GM18498 (cell line): Measurements from ENCODE around the gene COA7.
A peak's percentile ranks its signal among the peaks of the same experiment; 100 is the strongest.

Source experiments
- ATAC-seq: cut with Tn5 transposase; IDR thresholded peaks from one replicate; pipeline ENCODE4 v1.9.1; 2021; ENCODE audit warnings: mild to moderate bottlenecking, moderate library complexity; ENCODE audit not compliant: unreplicated experiment

Gene COA7

DNA sequence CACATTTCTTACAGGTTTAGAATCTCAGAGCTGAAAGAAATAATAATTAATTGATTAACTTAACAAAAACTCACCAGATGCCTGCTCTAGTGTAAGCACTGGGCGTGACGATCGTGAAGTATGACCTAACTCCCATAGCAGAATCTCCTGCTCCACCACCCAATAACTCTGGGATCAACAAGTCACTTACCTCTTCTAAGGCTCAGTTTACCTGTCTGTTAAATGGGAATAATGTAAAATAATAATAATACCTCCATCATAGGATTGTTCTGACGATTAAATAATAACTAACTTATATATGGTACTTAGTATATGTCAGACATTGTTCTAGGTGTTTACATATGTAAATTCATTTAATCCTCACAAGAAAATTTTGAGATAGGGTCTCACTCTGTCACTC lies 24.6 kb downstream of the COA7 start:
- ATAC-seq, result no peak

DNA sequence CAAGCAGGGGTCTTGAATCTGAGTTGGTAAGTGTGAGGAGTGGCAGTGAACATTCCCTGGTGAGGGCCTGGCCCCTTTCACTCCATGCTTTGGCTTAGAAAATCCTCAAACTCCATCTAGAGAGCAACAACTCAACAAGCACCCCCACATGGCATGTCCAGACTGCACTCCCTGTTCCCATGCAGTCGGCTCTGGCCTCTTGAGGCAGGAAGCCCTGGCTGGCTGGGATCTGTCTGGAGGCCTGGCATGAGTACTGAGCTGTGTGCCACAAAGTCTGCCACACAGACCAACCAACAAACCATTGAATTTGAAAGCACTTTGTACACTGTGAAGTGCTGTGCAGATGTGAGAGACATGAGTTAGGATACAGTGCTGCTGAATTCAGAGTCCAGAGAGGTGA lies 25.2 kb downstream of the COA7 start:
- no peak for ATAC-seq

DNA sequence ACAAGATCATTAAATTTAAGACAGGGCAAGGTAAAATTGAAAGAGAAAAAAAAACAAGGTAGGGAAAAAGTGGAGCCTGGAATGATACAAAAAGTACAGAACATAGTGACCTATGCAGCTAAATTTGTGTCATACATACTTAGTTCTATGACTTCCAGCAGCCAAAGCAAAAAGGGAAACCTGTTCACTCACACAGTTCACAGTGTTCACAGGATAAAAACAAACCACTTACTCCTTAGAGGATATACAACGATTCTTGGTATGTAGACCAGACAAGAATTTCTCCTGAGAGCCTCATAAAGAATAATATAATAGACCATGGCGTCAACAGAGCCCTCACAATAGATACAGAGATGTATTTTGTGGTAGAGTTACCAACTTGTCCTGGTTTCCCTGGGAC lies 27.5 kb downstream of the COA7 start:
- ATAC-seq, result no peak

DNA sequence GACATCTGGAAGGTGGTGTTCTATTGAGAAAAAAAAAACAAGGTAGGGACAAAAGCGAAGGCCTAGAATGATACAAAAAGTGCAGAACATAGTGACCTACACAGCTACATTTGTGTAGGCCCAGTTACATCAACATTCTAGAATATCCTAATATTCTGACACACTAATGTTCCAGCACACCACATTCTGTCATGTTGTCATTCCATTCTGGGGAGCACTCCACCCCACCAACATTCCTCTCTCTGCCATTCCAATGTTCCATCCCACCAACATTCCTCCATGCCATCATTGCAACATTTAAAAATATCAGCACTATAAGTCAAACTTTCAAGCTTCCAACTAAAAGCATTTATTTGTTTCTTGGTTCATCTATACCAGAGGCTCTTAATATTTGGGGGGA lies 28.5 kb downstream of the COA7 start:
- no peak for ATAC-seq

DNA sequence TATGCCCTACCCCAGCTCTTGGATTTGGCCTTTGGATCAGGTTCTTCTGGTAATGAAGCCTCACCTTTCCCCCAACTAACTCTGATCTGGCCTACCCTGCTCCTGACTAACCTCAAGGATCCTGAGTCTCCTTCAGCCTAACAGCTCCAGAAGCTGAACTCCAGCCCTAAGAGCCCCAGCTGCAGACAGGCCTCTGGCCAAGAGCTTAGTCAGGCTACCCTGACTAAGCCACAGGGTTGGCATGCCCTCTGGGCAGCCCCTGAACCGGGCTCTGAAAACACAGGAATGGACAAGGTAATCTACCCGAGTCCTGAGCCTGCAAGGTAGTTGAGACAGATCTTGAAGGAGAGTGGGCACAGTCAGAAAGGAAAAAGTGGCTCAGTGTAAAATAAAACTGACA lies 29.4 kb downstream of the COA7 start:
- no peak for ATAC-seq

DNA sequence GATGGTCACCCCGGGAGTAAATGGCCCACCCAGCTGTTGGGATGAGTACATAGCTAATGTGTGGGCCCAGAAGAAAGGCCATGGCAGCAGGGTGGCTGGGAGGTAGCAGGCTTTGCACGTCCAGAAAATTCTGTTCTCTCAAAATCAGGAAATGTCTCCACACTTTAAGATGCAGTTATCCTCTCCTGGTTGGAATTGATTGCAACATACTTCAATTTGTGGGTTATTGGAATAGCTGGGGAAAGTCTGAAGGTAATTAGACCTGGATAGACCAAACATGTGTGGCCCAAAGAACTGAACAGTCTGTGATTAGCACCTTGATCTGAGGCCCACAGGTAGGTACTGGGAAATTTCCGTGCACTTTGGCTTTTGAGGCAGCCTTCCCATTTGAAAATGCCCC lies 30.2 kb downstream of the COA7 start:
- ATAC-seq, result no peak

DNA sequence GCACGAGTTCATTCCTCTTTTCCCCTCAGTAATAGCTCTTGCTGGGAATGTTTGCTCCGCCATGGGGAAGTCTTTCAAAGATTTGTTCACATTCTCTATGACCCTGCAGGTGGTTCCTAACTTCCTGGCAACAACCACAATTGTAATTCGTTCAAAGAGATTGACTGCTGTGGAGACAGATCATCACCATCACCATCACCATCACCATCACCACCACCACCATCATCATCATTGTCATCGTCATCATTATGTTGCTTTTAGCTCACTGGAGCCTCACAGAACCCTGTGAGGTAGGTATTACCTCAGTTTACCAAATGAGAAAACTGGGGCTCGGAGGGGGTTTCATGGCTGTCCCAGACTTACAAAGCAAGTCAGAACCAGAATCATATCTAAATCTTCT lies 30.9 kb downstream of the COA7 start:
- ATAC-seq, result no peak

DNA sequence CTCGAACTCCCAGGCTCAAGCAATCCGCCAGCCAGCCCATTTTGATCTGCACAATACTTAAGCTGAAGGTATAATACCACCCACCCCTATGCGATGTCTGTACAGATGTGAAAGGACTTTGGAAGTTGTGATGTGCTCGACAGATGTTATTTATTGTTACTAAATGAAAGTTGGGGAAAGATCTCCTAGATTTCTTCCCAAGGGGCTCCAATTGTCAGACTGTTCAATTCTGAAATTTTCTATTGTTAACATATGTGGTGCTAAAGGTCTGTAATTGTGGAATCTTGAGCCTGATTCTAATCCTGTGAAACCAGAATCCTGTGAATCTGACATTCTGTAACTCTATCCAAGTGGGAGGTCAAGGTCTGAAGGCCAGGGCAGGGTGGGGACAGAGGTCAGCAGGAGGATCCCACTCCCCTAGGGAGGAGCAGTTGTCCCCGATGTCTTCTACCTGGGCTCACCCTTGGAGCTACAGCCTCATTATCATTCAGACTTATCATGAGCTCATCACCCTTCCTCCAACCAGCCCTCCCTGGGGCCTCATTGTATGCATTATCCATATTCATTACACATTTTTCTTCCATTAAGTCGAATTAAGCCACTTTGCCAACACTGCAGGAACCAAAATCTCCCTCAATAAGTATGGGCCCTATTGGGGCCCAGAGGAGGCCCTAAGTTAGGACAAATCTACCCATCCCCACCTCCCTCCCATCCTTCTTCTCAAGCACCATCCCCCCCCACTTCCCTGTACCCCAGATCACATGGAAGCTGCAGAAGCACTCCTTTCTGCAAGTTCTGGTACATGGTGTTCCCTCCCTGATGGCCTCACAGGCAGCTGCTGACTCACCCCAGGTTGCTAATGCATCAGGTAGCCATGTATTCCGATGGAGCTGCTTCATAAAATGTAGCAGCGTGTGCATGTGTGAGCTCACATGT lies 32.9 kb downstream of the COA7 start:
- ATAC-seq, result no peak

DNA sequence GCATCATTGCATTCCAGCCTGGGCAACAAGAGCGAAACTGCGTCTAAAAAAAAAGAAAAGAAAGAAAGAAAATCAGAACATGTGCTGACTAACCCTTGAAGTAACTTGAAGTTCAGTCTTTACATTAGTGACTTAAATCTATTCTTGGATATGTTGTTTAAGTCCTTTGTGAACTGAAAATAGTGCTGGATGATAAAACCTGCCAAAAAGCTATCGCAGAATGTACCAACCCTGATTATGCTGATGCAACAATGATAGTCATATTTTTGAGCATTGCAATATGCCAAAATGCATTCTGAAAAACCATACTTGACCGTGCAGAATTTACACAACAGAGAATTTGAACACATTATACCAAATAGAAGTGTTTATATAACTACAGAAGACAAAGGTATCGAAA lies 34.4 kb downstream of the COA7 start:
- no peak for ATAC-seq

DNA sequence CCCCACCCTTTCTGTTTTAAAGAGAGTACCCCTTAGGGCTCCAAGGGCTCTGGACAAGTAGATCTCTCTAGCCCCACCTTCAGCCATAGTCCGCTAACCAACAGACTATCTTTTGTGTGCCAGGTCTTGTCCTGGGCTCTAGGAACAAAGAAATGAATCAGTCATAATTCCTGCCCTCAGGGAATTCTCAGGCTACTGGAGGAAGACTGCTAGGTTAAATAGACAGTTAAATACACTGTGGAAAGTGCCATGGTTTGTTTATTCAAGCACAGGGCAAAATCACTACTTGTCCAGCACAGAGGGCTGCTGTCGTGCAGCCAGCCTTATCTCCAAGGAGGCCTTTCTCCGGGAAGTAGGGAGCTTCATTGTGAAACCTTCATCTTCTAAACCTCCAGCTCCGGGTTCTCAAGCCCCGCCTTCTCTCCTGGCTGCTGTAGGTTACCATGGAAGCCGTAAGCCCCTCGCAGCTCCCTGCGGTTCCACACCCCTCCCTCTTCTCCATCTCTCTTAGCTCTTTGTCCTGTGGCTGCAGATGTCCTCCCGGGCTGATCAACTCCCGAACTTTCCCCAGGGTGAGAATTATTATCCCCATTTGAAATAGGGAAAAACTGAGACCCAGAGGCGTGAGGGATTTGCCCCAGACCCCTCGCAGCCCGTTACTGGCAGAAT lies 35.4 kb downstream of the COA7 start:
- no peak for ATAC-seq

DNA sequence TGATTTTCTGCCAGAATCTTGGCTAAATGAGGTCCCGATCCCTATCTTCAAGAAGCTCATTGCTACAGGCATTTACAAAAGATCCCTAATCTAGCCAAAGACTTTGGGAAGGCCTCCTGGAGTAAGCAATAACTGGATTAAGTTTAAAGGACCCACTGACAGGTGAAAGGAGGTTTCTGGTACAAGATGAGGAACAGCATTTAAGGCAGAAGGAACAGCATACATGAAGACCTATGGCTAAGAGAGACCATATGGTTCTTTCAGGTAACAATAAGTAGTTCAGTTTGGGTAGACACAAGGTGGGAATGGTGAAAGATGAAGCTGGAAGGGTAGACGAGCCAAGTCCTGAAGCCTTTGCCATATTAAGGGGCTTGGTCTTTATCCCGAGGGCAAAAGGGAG lies 37.3 kb downstream of the COA7 start:
- no peak for ATAC-seq

DNA sequence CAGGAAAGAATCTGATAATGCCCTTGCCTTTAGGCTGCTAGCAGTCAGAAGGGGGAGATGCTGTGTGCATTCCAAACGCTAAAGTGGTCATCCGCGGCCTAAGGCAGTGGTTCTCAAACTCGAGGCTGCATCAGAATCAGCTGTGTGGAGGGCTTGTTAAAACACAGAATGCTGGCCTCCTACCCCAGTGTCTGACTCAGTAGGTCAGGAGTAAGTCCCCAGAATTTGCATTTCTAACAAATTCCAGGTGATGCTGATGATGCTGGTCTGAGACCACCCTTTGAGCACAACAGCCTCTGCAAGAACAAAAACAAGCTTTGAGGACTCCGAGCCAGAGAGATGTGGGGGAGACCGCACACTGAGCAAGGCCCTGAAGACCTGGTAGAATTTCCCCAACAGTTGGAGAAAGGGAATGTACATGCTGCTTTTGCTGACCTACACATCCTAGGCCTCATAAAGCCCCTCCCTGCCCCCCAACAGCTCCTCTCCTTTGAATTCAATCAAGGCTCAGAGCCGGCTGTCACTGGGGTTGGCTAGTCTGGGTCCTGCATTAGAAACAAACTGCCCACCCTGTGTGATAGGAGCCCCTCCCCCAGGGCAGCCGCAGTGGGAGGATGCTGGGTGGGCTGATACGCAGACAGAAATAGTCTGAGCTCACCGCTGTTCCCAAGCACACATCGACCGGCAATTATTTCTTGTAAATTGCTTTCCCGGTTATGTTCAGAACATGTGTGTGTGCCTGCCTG lies 38.1 kb downstream of the COA7 start:
- peak; percentile 10 for ATAC-seq

DNA sequence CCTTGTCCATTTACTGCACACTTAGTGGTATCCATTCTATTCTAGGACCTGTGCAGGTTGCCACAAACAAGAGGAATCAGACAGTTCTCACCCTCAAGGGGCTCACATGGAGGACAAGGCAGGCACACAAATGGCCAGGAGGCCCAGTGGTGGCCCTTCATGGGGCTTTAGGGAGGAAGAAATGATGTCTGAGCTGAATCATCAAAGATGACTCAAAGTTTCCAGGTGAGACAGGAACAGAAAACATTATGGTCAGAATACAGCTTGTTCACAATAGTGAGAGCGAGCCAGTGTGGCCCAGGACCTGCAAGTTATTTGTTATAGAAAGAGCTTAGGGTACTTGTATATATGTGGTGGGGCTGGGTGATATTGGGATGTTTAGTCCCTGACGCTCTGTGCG lies 38.8 kb downstream of the COA7 start:
- ATAC-seq, result peak; percentile 60

DNA sequence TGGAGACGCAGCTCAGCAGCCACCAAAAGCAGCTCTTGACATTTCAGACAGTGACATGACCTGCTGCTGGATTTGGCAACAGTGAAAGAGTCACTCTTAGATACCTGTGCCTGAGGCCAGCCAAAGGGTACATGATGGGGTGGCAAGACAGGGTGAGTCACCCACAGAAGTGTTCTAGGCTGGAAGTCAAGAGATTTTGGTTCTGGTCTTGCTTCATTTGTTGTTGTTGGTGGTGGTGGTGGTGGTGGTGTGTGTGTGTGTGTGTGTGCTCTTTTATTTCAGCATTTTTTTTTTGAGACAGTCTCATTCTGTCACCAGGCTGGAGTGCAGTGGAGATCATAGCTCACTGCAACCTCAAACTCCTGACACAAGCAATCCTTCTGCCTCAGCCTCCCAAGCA lies 39.4 kb downstream of the COA7 start:
- no peak for ATAC-seq

DNA sequence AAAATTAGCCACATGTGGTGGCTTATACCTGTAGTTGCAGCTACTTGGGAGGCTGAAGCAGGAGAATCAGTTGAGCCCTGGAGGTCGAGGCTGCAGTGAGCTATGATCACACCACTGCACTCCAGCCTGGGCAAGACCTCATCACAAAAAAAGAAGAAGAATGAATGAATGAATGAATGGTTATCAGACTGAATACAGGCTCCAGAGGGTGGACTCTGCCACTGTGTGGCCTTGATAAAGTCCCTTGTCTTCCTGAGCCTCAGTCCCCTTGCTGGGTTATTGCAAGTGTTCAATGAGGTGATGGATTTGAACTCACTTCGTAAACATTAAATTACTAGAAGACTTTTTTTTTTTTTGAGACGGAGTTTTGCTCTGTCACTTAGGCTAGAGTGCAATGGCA lies 40.4 kb downstream of the COA7 start:
- no peak for ATAC-seq

DNA sequence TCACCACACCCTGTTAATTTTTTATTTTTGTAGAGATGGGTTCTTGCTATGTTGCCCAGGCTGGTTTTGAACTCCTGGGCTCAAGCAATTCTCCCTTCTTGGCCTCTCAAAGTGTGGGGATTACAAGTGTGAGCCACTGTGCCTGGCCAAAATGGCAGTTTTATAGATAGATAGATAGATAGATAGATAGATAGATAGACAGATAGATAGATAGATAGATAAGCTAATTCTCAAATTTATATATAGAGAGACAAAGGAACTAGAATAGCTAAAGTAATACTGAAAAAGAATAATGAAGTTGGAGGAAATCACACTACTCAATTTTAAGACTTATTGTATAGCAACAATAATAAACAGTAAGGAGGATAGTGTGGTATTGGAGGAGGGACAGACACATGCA lies 44.1 kb downstream of the COA7 start:
- no peak for ATAC-seq

DNA sequence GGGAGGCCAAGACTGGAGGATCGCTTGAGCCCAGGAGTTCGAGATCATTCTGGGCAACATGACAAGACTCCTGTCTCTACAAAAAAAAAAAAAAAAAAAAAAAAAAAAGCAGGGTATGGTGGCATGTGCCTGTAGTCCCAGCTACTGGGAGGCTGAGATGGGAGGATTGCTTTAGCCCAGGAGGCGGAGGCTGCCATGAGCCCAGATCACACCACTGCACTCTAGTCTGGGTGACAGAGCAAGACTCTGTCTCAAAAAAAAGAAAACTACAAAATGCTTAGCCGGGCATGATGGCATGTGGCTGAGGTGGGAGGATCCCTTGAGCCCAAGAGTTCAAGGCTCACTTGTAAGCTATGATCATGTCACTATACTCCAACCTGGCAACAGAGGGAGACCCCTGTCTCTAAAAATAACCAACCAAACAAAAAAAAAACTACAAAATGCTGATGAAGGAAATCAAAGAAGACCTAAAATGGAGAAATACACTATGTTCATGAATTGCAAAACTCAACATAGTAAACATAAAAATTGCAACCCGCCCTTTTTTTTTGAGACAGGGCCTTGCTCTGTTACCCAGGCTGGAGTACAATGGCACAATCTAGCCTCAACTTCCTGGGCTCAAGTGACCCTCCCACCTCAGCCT lies 44.8 kb downstream of the COA7 start:
- ATAC-seq, result no peak

DNA sequence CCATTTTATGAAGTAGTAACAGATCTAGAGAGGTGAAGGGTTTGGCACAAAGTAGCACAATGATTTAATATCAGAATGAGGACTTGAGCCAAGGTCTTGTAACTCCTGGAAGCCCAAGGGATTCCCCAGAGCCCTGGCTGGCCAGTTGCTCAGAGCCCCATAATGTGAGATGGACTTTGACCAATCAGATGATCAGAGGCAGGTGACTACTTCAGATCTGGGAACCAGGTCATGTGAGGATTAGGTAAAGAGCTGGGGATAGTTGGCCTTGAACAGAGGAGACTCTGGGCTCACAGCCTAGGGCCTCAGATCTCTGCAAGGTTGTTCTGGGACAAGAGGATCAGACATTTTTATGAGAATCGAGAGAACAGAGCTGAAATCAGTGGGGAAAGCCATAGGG lies 46.2 kb downstream of the COA7 start:
- ATAC-seq, result no peak

DNA sequence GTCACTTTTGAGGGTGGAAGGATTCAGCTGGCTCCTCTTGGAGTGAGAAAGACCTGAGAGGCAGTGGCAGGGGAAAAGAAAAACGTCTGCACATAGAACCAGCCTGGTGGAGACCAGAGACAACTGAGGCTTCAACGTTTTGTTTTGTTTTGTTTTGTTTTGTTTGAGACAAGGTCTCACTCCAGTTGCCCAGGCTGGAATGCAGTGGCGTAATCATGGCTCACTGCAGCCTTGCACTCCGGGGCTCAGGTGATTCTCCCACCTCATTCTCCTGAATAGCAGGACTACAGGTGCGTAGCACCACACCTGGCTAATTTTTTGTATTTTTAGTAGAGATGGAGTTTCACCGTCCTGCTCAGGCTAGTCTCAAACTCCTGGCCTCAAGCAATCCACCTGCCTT lies 52.9 kb downstream of the COA7 start:
- no peak for ATAC-seq

DNA sequence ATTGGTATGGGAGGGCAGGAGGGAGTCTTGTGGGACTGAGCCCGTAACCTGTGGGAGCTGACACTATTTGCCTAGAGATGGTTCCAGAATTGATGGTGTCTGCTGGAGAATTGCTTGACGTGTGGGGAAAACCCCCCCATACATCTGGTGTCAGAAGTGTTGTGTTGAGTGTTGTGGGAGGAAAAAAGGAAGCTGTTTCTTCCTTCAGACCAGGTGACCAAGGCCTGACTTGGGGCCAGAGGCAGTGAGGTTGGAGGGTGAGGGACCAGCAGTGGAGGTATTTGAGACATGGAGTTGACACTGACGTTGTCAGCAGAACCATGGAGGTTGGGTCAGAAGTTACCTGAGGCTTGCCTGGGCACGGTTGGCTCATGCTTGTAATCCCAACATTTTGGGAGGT lies 56.8 kb downstream of the COA7 start:
- no peak for ATAC-seq

DNA sequence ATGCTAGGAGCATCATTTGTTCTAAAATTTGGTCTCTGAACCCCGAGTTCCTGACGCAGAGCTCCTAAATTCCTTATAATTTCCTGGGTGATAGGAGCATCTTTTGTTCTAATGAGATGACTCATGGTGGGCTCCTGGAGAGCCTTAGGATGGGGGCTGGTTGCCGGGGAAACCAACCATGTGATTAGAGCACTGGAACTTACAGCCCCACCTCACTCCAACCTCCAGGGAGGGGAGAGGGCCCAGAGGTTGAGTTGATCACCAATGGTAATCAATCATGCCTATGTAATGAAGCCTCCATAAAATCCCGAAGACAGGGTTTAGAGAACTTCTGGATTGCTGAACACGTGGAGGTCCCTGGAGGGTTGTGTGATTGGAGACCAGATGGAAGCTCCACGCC lies 57.5 kb downstream of the COA7 start:
- no peak for ATAC-seq
